HG03521 (cell line): ENCODE results near the gene HEBP2.
"Not testable (repeated sequence)": the region's sequence is repeated elsewhere in the genome, so short reads cannot be mapped to it uniquely, and the experiment has no call there.

ENCODE experiments used
- ATAC-seq: cut with Tn5 transposase; IDR thresholded peaks from one replicate; pipeline ENCODE4 v1.9.1; 2021; ENCODE audit warnings: mild to moderate bottlenecking, moderate library complexity; ENCODE audit not compliant: unreplicated experiment

The HEBP2 gene

DNA sequence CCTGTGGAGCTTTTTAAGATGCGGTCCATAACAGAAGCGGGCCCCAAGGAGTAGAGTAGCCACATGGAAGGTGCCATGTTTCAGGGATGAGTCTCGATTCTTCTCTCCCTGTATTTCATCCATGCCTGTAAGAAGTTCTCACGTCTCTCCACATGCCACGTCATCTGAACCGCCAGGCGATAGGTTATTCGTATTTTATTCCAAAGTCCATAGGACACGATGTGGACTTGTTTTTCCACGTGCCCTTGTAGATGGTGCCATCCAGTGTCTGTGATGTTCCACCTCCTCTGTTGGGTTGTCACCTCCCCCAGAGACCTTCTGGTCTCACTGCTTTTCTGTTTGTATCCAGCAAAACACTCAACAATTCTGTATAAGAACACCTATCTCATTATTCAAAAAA lies 17.6 kb downstream of the HEBP2 start:
- no peak for ATAC-seq

DNA sequence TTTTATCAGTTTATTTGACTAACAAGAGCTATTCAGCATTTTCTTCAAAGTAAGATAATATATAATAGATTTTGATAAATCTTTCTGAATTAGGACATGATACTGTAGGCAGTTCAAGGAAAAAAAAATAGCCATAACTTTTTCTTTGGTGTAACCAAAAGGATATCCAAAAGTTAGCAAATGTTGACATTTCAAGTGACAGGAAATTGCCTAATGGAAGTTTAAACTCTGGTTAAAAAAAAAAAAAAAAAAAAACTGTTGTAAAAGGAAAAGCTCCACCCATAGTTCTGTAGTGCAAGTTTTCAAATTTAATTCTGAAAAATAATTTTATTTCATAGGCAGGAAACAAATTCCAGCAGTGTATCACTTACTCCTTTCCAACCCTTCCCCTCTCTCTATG lies 18.8 kb downstream of the HEBP2 start:
- ATAC-seq, result no peak

DNA sequence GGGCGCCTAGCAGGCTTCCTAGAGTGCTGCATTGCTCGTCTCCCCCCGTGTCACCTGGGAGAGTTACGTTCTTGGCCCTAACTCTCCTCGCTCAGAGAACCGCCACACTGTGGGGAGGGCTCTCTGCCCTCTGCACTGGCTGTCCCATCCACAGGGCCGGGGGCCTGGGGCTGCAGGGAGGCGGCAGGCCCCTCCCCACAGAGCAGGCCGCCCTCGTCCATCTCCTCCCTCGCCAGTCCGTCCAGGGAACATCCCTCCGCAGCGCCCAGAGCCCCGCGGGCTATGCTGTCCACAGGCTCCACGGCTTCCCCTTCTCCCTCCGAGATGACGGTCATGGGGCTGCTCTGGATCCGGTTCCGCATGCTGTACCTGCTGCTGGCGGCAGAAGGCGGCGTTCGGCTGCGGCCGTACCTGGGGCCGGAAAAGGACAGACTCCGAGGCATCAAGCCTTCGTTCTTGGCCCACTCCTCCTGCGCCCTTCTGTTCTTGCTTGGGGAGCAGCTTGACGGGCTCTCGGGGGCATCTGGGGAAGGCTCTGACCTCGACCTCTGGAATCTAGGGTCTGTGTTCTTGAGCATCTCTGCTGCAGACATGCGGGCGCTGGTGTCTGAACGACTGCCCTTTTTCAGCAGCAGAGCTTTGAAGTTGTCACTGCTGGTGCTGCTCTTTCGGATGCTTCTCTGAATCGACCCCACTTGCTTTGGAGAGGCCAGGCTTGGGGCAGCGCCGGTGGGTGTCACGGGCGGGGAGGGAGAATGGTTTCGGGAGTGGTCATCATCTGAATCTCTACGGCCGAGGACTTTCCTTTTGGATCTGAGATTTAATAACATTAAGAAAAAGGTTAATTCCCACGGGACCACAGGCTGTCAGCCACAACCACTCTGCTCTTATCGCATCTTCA lies 20.2 kb downstream of the HEBP2 start:
- ATAC-seq, result no peak

DNA sequence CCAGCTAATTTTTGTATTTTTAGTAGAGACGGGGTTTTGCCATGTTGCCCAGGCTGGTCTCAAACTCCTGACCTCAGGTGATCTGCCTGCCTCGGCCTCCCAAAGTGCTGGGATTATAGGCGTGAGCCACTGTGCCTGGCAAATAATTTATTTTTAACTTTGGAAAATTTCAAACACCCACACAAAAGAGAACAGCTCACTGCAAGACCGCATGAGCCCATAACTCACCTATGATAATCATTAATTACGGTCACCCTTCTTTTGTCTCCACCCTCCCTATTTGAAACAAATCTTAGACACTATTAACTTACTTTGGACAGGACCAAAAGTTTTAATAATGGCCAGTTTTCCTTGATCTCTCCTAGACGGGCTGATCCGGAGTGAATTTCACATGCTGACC lies 21.2 kb downstream of the HEBP2 start:
- ATAC-seq, result not testable (repeated sequence)

DNA sequence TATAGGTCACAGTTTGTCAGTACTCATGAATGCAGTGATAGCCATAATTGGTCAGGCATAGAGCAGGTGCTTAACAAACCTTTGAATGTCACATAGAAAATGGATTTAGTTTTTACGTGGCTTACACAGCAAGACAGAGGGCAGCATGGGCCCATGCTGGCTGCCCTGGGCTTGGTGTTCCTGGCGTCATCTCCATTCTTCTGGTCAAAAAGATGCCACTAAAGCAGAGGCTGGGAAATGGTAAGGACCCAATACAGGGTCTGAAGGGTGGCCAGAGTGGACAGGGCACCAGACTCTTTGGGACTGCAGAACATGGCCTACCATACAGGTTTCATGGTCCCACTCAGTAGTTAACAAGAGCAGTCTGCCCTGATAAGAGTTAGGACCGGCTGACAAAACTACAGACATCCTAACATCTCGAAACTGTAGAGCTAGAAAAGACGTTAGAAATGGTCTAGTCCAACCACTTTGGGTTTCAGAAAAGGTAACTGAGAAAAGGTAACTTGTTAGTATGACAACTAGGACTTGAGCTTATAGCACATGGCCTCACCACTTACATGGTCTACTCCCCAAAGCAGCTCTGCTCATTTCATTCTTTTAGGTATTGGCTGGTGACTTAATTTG lies 22.6 kb downstream of the HEBP2 start:
- no peak for ATAC-seq

DNA sequence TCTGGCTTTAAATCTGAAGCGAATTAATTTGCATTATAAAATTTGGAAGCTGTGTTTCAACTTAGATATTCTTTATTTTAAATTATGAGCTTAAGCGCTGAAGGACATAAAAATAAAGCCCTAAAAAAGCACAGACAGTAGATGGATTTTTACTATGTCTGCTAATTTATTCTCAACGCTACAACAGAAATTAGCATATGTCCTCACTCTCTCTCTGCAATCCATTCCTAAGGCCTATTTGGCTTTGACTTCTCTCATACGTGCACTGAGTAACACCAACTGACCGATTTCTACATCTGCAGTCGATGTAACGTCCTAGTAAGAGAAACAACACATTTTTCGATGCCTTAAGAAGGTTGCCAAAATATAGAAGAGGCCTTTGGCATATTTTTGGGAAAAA lies 23.7 kb downstream of the HEBP2 start:
- ATAC-seq, result no peak

DNA sequence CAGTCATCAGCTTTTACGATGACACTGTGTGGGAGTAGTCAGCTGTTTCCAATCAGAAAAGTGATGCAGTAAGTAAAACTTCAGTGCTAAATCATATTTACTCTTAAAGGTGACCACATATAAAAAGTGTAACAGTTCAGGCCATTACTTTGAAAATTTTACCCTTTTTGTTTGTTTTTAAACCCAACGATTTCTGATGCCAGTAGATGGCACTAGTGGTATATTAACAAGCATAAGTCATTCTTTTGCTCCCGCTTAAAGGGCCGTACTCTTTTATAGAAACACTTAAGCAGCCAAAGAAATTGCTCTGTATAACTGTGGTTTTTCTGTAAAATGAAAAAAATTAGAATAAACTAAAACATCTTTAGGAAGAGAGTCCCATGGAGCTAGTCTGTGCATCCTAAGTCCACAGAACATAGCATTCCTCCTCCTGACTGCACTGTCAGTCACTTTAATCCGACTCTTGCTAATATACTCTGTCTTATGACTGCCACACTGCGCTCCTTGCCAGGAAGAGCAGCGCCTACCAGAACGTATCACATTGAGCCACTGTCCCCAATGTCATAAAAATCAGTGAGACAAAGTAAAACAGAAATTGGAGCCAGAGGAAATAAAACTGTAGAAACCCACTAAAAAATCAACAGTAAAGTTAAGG lies 25.0 kb downstream of the HEBP2 start:
- ATAC-seq, result no peak

DNA sequence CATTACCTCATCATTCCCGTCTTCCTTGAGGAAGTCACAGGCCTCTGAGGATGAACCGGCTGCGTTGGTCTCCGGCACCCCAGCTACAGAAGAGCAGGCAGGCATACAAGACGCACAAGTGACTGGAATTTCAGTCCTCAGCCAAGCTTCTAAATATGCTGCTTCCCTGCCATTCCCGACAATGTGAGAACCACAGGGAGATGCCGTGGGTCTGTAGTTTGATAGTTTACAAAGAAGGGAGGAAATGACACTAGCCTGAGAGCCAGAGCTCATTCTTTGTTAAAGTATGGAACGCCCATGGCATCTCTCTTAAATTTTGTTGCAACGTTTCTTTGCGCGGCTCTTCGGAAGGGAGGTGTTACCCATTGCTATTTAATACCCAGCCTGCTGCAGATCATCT lies 25.7 kb downstream of the HEBP2 start:
- ATAC-seq, result no peak

DNA sequence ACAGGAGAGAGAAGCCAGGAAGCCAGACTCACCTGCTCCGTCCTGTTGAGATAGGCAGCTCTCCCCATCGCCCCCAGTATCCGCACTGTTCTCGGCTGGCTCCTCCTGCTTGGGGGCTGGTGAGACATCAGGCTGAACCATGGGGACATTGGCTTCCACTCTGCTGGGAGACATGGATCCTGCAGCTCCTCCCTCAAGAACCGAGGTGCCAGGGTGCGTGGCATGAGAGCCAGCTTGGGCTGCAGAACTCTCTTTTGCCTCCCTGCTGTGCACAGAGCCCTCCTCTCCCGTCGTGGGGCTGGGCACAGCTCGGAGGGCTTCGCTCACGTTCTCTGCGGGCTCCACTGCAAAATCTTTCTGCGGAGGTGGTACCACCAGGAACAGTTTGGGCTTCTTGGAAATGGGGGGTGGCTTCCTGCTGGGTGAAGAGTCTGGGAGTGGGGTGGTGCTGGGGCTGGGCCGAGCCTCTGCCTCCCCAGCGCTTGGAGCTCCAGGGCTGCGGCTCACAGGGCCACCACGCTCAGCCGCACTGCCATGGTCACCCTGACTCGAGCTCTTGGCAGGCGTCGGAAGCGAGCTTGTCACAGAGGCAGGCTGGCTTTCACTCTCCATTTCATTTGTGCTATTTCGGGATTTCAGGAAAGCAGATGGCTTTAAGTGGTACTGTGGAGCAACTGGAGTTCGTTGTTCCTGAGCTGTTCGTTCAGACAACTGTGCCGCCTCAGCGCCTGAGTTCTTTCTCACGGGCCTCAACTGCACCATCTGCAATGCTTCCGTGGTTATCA lies 26.5 kb downstream of the HEBP2 start:
- ATAC-seq, result no peak

DNA sequence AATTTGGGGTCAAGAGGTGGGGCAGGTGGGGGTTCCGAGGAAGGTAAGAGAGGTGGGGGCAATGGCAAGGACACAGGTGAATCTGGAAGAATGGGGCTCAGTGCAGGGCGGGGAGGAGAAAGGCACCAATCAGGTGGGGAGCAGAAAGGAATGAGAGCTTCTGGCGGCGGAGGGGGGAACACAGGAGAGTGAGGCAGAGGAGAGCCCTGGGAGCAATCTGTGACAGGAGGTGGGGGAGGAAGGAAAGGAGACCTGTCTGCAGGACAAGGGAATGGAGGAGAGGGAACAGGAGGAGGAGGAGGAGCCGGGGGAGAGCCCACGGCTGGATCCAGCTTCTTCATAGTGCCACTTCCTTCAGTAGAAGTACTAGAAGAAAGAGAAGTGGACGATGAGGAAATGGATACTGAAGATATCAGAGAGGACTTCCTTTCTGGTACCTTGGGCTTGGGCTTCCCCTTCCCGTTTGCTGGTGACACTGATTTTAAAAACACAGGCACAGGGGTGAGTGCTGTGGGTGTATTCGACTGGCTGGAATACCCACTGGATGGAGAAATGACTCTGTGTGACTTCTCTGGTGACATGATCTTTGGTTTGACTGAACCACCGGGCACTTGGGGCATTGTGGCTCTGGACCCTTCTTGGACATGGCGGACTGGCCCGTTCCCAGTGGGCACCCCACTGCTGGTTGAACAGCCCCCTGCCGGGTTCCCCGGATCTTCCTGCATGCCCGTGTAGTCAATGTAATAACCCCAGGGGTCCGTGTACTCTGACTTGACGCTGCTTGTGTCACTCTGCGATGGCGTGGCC lies 27.4 kb downstream of the HEBP2 start:
- no peak for ATAC-seq

DNA sequence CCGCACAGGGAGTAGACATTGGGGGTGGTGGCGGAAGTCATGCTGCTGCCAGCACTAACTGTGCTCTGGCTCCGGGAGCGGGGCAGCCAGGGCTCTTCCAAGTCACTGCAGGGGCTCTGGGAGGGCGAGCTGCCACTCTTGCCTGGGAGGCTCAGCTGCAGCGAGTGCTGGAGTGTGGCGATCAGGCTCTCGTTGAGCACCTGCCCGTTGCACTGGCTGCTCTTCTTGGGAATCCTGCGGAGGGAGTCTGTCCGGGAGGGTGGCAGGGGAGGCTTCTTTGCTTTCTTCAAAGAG lies 28.0 kb downstream of the HEBP2 start:
- ATAC-seq, result no peak

DNA sequence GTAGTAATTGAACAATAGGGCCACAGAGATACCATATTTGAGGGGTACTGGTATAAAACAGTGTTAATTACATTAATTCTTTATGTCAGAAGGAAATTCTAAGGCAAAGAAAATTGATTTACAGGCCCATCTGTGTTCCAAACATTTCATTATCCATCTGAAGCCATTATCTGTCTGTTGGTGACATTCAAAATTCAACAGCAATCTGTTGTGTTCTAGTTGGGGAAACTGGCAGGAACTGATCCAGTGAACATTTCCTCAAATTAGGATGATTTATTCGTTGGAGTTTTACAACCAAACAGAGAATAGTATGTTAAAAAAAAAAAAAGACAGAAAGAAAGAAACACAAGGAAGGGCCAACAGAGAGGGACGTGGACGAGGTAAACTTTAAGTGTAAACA lies 30.1 kb downstream of the HEBP2 start:
- ATAC-seq, result no peak

DNA sequence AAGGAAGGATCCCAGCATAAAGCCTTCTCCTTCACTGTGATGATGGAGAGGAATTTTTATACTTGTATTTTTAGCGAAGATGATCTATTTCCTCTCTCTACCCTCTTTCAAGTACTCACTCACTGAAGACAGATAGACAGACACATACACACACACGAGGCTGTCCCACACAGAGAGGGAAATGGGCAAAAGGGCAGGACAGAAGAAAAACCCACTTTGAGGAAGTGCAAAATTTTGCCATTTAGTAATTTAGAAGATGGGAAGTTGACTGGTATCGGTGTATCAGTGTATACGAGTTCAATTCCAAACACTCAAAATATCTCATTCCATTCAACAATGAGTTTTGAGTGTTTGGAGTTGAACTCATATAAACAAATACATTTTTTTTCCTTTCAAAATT lies 30.9 kb downstream of the HEBP2 start:
- no peak for ATAC-seq

DNA sequence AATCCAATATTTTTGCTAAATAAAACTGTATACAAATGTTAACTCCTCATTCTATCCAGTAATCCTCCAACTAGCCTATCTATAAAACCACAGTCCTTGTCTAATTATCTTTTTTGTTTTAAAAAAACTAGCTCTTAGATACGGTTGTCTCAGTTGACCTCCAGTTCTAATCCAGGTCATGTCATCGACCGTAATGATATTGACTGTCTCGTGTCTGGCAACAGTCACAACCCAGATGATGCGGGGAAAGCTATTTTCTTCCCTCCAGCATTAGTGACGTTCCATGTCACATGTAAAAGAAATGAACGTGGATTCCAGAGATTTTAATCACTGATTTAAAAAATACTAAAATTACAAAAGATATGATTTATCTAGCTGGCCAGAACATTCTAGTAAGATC lies 35.5 kb downstream of the HEBP2 start:
- ATAC-seq, result no peak

DNA sequence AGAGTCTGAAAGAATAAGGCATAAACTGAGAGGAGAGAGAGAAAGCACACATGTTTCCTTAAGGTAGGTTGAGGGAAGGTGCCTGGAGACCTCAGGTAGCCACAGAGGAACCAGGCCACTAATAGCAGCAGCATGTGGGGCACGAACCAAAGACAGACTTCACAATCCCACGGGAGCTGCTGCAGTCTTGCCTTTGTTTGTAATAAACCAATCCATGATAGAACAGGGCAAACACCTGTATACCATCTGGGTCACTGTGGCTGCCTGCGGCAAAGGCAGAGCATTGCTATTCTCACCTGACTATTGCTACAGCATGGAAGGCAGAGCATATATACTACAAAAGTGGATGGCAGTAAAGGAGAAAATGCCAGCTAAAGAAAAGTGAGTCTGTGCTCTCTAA lies 36.3 kb downstream of the HEBP2 start:
- no peak for ATAC-seq

DNA sequence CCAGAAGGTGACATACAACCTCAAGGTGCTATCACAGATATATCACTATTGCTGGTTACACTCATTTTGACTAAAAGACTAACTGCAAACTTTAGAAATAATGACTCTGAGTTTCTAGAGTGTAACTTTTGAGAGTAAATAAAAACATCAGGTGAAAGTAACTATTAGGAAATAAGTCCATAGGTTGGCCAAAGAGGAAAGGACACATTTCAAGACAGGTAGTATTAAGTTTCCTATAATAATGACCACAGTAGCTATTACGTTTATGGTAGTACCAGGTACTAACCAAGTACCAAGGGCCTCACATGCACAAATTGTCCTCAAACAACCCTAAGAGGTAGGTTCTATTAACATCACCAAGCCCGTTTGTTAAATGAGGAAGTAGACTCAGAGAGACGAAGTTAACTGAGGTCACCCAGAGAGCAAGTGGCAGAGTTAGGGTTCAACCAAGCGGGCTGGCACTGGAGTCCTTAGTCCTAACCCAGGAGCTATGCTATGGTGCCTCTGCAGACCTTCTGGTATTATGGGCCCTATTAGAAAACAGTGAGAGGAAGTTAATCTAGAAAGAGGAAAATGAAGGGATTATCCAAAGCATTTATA lies 36.8 kb downstream of the HEBP2 start:
- ATAC-seq, result no peak

DNA sequence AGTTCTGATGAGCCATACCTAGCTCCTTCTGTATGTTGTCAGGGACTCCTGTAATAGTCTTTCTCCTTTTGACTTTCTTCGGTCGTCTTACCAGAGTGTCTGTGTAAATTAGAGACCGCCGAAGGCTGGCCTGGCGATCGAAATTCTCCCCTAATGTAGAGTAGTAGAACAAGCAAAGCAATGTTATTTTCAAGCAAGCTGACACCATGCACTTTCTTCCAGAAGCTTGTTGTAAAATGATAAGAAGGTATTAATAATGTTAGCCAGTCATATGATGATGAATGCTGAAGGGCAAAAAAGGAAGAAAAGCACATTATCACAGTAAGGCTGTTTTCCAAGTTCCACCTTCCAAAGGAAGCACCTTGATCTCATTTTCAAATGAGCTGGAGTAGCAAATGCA lies 37.9 kb downstream of the HEBP2 start:
- no peak for ATAC-seq

DNA sequence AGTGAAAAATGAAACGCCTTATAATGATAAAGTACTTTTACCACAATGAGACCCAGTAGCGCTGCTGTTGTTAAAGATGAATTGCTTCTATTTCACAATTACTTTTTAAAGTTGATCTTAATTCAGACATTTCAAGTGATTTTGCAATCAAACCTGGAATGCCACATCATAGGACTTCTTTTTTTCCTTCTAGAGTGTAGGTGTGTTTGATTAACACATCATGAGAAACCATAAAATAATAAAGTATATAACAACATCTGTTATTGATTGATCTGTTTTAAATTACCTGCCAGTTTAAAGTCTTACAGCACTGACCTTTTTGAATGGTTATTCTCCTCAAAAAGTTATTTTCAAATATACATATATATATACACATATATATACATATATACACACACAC lies 38.6 kb downstream of the HEBP2 start:
- ATAC-seq, result no peak

DNA sequence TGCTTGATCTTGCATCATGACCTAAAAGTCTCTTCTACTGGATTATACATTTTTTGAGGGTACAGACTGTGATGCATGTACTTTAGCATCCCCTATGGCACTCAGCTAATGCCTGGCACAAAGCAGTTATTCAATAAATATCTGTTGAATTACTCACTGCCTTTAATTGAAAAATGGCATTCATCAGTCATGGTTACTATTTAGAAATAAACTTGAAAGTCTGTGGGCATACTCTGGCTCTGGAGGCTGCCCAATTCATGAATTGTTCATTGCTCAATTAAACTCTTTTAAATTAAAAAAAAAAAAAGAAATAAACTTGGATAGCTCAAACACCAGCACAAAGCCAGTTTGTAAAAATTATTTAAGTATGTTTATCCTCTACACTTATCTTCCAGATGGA lies 40.0 kb downstream of the HEBP2 start:
- ATAC-seq, result no peak

DNA sequence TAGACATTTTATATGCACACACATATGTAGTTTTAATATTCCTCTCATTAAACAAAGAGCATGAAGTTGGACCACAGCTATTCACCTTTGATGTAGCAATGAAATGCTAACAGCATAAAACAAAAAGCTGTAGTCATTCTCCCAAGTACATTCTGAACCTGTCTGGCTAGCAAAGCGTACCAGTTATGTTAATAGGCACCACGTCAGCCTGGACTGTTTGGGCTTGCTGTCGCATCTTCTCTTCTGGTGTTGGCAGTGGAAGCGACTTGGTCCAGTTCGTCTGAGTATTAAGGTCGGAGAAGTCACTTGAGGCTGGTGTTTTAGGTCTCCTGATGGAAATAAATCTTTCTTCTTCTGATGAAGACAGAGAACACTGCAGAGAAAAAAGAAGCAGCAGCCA lies 42.8 kb downstream of the HEBP2 start:
- ATAC-seq, result no peak
